C4-2B (cell line): Measurements from ENCODE around the gene ABLIM3.

Source experiments
- ZFX ChIP-seq: fragments of 450-650 bp; IDR thresholded peaks from 2 replicates; pipeline ENCODE4 v1.6.1; 2017
- TF ChIP-seq, protein P1 (sequence below): fragments of 450-650 bp; conservative IDR thresholded peaks from 2 replicates; pipeline ENCODE4 v1.5.1; 2017; ENCODE audit warnings: mild to moderate bottlenecking

DNA sequence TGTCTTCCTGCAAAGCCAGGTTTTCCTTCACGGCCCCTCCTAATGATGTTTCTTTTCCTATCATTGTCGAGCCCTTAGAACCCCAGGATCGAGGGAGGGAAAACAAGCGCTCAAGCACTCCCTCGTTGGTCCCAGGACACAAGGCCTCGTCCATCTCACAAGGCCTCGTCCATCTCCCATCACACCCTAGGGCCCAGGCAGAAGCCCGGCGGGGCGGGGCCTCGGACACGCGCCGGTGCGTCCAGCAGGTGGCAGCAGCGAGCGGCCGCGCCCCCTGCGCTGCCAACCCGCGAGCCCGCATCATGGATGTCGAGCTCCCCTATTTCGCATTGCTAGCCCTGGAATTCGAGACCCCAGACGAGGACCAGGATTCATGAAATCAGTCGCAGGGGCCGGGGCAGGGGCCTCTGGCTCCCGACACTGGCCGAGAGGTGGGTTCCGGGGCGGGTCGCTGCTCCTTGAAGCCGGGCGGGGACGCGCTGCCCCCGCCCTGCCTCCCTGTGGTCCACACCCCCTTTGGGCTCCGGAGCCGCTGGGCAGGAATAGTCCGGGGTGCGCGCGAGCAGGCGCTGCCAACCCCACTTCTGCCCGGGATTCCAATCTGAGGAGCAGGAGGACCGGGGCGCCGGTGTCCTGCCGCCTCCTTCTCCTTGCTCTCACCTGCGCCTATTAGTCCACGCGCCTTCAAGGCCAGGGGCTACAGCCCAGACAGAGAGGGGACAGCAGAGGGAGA is at the start of gene ABLIM3:
- TF ChIP-seq, protein P1, sequence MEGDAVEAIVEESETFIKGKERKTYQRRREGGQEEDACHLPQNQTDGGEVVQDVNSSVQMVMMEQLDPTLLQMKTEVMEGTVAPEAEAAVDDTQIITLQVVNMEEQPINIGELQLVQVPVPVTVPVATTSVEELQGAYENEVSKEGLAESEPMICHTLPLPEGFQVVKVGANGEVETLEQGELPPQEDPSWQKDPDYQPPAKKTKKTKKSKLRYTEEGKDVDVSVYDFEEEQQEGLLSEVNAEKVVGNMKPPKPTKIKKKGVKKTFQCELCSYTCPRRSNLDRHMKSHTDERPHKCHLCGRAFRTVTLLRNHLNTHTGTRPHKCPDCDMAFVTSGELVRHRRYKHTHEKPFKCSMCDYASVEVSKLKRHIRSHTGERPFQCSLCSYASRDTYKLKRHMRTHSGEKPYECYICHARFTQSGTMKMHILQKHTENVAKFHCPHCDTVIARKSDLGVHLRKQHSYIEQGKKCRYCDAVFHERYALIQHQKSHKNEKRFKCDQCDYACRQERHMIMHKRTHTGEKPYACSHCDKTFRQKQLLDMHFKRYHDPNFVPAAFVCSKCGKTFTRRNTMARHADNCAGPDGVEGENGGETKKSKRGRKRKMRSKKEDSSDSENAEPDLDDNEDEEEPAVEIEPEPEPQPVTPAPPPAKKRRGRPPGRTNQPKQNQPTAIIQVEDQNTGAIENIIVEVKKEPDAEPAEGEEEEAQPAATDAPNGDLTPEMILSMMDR, result peak; percentile 89
- no peak for TF ChIP-seq ZFX
